DND-41 (cell line): ENCODE results near the gene RBMS3.

Source experiments
- CTCF ChIP-seq: IDR thresholded peaks from 2 replicates; pipeline ENCODE4 v1.5.1; 2012; ENCODE audit warnings: borderline replicate concordance, low read length, moderate library complexity, mild to moderate bottlenecking; ENCODE audit not compliant: poor library complexity, severe bottlenecking; ENCODE audit errors: extremely low read depth
- EZH2 ChIP-seq: IDR thresholded peaks from 3 replicates; pipeline ENCODE4 v1.6.1; 2012; ENCODE audit warnings: borderline replicate concordance, low read depth, mild to moderate bottlenecking, moderate library complexity, low read length, inconsistent platforms; ENCODE audit not compliant: severe bottlenecking

GRCh38 chr3:29690686-29691353, 409.9 kb downstream of the RBMS3 start:
- TF ChIP-seq CTCF (no peak), EZH2 (no peak)
